ENCODE results near the gene URB2.

The URB2 gene

GRCh38 chr1:229642970-229643369, 16.9 kb downstream of the URB2 start:
- TF ChIP-seq CTCF (IDR thresholded peaks at IDR 0.05; ENCODE audit: low read depth, low read length, missing control alignments), result no peak
- H3K4me3 ChIP-seq (replicated peaks; ENCODE audit: low read depth, low read length), result no peak overlapping the region
- DNase-seq (ENCODE audit: extremely low read depth, low read depth), result no peak

- TF ChIP-seq CTCF (IDR thresholded peaks at IDR 0.05; ENCODE audit: low read depth, low read length, missing control alignments), result no peak
- H3K4me3 ChIP-seq (replicated peaks; ENCODE audit: low read depth, low read length), result no peak overlapping the region
- no peak for DNase-seq (ENCODE audit: extremely low read depth, low read depth)
These were observed 18.1 kb downstream of the URB2 start for GRCh38 chr1:229643996-229644745.

- no peak for TF ChIP-seq CTCF (IDR thresholded peaks at IDR 0.05; ENCODE audit: low read depth, low read length, missing control alignments)
- H3K4me3 ChIP-seq (replicated peaks; ENCODE audit: low read depth, low read length), result no peak overlapping the region
- no peak for DNase-seq (ENCODE audit: extremely low read depth, low read depth)
These were observed 19.4 kb downstream of the URB2 start for GRCh38 chr1:229645324-229645993.

- DNase-seq (ENCODE audit: extremely low read depth, low read depth), result no peak
- no peak overlapping the region for H3K4me3 ChIP-seq (replicated peaks; ENCODE audit: low read depth, low read length)
- TF ChIP-seq CTCF (IDR thresholded peaks at IDR 0.05; ENCODE audit: low read depth, low read length, missing control alignments), result no peak
These were observed 22.4 kb downstream of the URB2 start for GRCh38 chr1:229648406-229648805.

- no peak overlapping the region for H3K4me3 ChIP-seq (replicated peaks; ENCODE audit: low read depth, low read length)
- DNase-seq (ENCODE audit: extremely low read depth, low read depth), result no peak
- TF ChIP-seq CTCF (IDR thresholded peaks at IDR 0.05; ENCODE audit: low read depth, low read length, missing control alignments), result no peak
These were observed 24.0 kb downstream of the URB2 start for GRCh38 chr1:229650045-229650444.

- no peak for TF ChIP-seq CTCF (IDR thresholded peaks at IDR 0.05; ENCODE audit: low read depth, low read length, missing control alignments)
- DNase-seq (ENCODE audit: extremely low read depth, low read depth), result no peak
- H3K4me3 ChIP-seq (replicated peaks; ENCODE audit: low read depth, low read length), result no peak overlapping the region
These were observed 25.5 kb downstream of the URB2 start for GRCh38 chr1:229651546-229651945.
